Stimulated activated CD4-positive, alpha-beta T cell treated with anti-CD3 and anti-CD28 coated beads, Interleukin-2, amount 100 ng/mL, for 48 hours (primary cell): ENCODE results near the gene MX2.
A peak's percentile ranks its signal among the peaks of the same experiment; 100 is the strongest.
"Not testable (repeated sequence)": the region's sequence is repeated elsewhere in the genome, so short reads cannot be mapped to it uniquely, and the experiment has no call there.

Experiments used
- DNase-seq, 2 donors: peaks; one replicate each; pipeline ENCODE4 v3.0.0-alpha.2; 2020

The MX2 gene

GRCh38 chr21:41342035-41342434 is 19.8 kb upstream of the MX2 start:
- no peak for DNase-seq

- no peak for DNase-seq
Measured at GRCh38 chr21:41344146-41344545, 17.7 kb upstream of the MX2 start.

- no peak for DNase-seq
Measured at GRCh38 chr21:41345356-41345755, 16.5 kb upstream of the MX2 start.

- no peak for DNase-seq
Measured at GRCh38 chr21:41345934-41346685, 15.7 kb upstream of the MX2 start.

GRCh38 chr21:41346758-41347157 is 15.1 kb upstream of the MX2 start:
- no peak for DNase-seq

- DNase-seq, result no peak
Measured at GRCh38 chr21:41348434-41348833, 13.4 kb upstream of the MX2 start.

GRCh38 chr21:41349126-41349525 is 12.7 kb upstream of the MX2 start:
- no peak for DNase-seq

GRCh38 chr21:41349619-41350390 is 12.0 kb upstream of the MX2 start:
- no peak for DNase-seq

- DNase-seq, result no peak
Measured at GRCh38 chr21:41350436-41351155, 11.2 kb upstream of the MX2 start.

GRCh38 chr21:41357546-41357945 is 4.3 kb upstream of the MX2 start:
- no peak for DNase-seq

GRCh38 chr21:41358193-41359166 is 3.3 kb upstream of the MX2 start:
- no peak for DNase-seq

- DNase-seq, result no peak
Measured at GRCh38 chr21:41359286-41359685, 2.5 kb upstream of the MX2 start.

GRCh38 chr21:41359754-41360071 is 2.1 kb upstream of the MX2 start:
- not testable (repeated sequence) for DNase-seq

- no peak for DNase-seq
Measured at GRCh38 chr21:41360072-41360821, 1.6 kb upstream of the MX2 start.

- DNase-seq, result no peak
Measured at GRCh38 chr21:41361053-41361785, 608 bp upstream of the MX2 start.

- no peak for DNase-seq
Measured at GRCh38 chr21:41362605-41363369, 960 bp downstream of the MX2 start.

- no peak for DNase-seq
Measured at GRCh38 chr21:41363370-41364270, 1.8 kb downstream of the MX2 start.

- DNase-seq, result peak in 1 of 2 donors; percentile 20
Measured at GRCh38 chr21:41364308-41364707, 2.5 kb downstream of the MX2 start.
